ENCODE results near the gene STK39. TPM values are rescaled to one million over a fixed set of nuclear protein-coding genes. Genes with fewer than 3 reads are reported as not detected.

STK39 gene
- total RNA-seq, 3 donors from 2014 or later = 16.4 to 22.9 (median 19.2) TPM

GRCh38 chr2:168243061-168243460, 4.3 kb downstream of the STK39 start:
- H3K36me3 ChIP-seq = no peaks in the 10 kb centered on the region
- TF ChIP-seq POLR2A (IDR thresholded peaks at IDR 0.05) (no peak), POLR2AphosphoS5 (IDR thresholded peaks at IDR 0.05) (no peak), CTCF (IDR thresholded peaks at IDR 0.05) (no peak)
- H3K9me3 ChIP-seq = no peaks in the 10 kb centered on the region
- no peak overlapping the region for H3K4me3 ChIP-seq
- intact Hi-C loops (cut with DNase I; ENCODE audit: low total_unique reads) = no loop called here
- no peak for DNase-seq (ENCODE audit: low spot score in 2 of 2)
- no peak overlapping the region for H3K27ac ChIP-seq
- H3K4me1 ChIP-seq = no peaks in the 10 kb centered on the region
- H3K27me3 ChIP-seq = no peaks in the 10 kb centered on the region

DNA sequence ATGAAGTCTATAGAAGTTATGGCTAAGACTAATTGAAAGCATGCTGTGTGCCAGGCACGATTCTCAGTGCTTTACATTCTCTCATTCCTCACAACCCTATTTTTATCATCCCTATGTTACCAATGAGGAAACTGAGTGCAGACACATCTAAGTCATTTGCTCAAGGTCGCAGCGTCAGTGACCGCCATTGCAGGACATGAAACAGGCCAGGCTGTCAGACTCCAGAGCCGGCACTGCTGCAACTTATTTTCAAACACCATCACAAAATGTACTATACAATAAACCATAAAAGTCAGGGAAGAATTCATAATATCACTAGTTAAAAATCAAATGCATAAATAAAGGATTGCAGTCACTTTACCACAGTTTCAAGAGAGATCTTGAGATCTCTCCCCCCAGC, 5.6 kb downstream of the STK39 start:
- no peaks in the 10 kb centered on the region for H3K36me3 ChIP-seq
- no peaks in the 10 kb centered on the region for H3K27me3 ChIP-seq
- H3K4me1 ChIP-seq = no peaks in the 10 kb centered on the region
- no peak for TF ChIP-seq POLR2AphosphoS5 (IDR thresholded peaks at IDR 0.05)
- TF ChIP-seq POLR2A (IDR thresholded peaks at IDR 0.05) = no peak
- TF ChIP-seq CTCF (IDR thresholded peaks at IDR 0.05) = no peak
- peak overlapping the region in 1 of 2 donors; percentile 73 for H3K27ac ChIP-seq
- no peak overlapping the region for H3K4me3 ChIP-seq
- DNase-seq (ENCODE audit: low spot score in 2 of 2) = no peak
- H3K9me3 ChIP-seq = no peaks in the 10 kb centered on the region
- intact Hi-C loops (cut with DNase I; ENCODE audit: low total_unique reads) = no loop called here

- peak overlapping the region; percentile 66 to 73 for H3K27ac ChIP-seq
- H3K27me3 ChIP-seq = no peaks in the 10 kb centered on the region
- no peaks in the 10 kb centered on the region for H3K36me3 ChIP-seq
- H3K9me3 ChIP-seq = no peaks in the 10 kb centered on the region
- TF ChIP-seq CTCF (IDR thresholded peaks at IDR 0.05) (no peak), POLR2AphosphoS5 (IDR thresholded peaks at IDR 0.05) (peak in 1 of 3 donors; percentile 39), POLR2A (IDR thresholded peaks at IDR 0.05) (no peak)
- no peak overlapping the region for H3K4me3 ChIP-seq
- intact Hi-C loops (cut with DNase I; ENCODE audit: low total_unique reads) = no loop called here
- peak in 1 of 2 donors; percentile 81 for DNase-seq (ENCODE audit: low spot score in 2 of 2)
- H3K4me1 ChIP-seq = no peaks in the 10 kb centered on the region
Observed at GRCh38 chr2:168241208-168241607, 6.2 kb downstream of the STK39 start.

- Histone ChIP-seq H3K4me1 (no peaks in the 10 kb centered on the region), H3K4me3 (no peak overlapping the region), H3K9me3 (no peaks in the 10 kb centered on the region), H3K36me3 (no peaks in the 10 kb centered on the region), H3K27me3 (no peaks in the 10 kb centered on the region), H3K27ac (peak overlapping the region in 1 of 2 donors; percentile 55)
- intact Hi-C loops (cut with DNase I; ENCODE audit: low total_unique reads) = no loop called here
- TF ChIP-seq CTCF (IDR thresholded peaks at IDR 0.05) (no peak), POLR2AphosphoS5 (IDR thresholded peaks at IDR 0.05) (no peak)
- DNase-seq (ENCODE audit: low spot score in 2 of 2) = no peak
Observed at GRCh38 chr2:168239281-168239680, 8.1 kb downstream of the STK39 start.

DNA sequence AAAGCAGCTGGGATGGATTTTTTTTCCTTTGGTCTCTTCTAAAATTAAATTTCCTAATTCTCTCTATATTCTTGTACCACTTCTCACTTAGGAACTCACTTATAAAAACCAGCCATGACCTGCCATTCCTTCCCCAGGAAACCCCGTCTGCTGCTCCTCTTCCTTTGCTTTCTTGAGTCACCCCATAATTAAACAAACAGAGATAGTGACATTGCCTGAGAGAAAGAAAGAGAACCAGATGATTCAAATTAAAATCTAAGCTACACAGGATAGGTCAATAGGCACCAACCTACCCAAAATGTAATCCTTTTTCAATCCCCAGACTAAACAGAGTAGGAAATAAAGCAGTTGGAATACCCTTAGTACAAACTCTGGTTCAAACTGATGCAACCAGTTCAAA, 9.7 kb downstream of the STK39 start:
- H3K27me3 ChIP-seq = no peaks in the 10 kb centered on the region
- no peaks in the 10 kb centered on the region for H3K4me1 ChIP-seq
- no peak overlapping the region for H3K27ac ChIP-seq
- no peak for DNase-seq (ENCODE audit: low spot score in 2 of 2)
- H3K4me3 ChIP-seq = no peak overlapping the region
- no peaks in the 10 kb centered on the region for H3K36me3 ChIP-seq
- TF ChIP-seq POLR2A (IDR thresholded peaks at IDR 0.05) = no peak
- TF ChIP-seq CTCF (IDR thresholded peaks at IDR 0.05) = no peak
- no peak for TF ChIP-seq POLR2AphosphoS5 (IDR thresholded peaks at IDR 0.05)
- intact Hi-C loops (cut with DNase I; ENCODE audit: low total_unique reads) = no loop called here
- no peaks in the 10 kb centered on the region for H3K9me3 ChIP-seq
